AG04449 (cell line): Measurements from ENCODE around the gene CACNA1A.

Source experiments
- CTCF ChIA-PET: fragments of 350-600 bp; formaldehyde crosslinking; extraction: SDS; loops from one replicate; lab custom pipeline; 2021; ENCODE audit warnings: antibody characterized with exemption; lab: Yijun Ruan, JAX
- POLR2A ChIA-PET: fragments of 400-600, 350-600 bp; formaldehyde crosslinking; extraction: SDS; loops from one replicate; lab custom pipeline; 2020; ENCODE audit warnings: antibody characterized with exemption, inconsistent platforms; lab: Yijun Ruan, JAX
- DNase-seq: peaks from one replicate; pipeline ENCODE4 v3.0.0-alpha.2; 2010; ENCODE audit warnings: low read depth, low spot score
- H3K4me3 ChIP-seq: 2 replicates; pipeline ENCODE4 v1.5.1; 2011; ENCODE audit warnings: low read depth, mild to moderate bottlenecking, control low read depth, low read length
- TF ChIP-seq, protein P1 (sequence below): IDR thresholded peaks from one replicate; pipeline ENCODE4 v1.5.1; 2011; ENCODE audit warnings: mild to moderate bottlenecking, moderate library complexity, low read length, control low read depth, inconsistent platforms; ENCODE audit not compliant: insufficient read depth; ENCODE audit errors: missing control alignments

Gene CACNA1A

DNA sequence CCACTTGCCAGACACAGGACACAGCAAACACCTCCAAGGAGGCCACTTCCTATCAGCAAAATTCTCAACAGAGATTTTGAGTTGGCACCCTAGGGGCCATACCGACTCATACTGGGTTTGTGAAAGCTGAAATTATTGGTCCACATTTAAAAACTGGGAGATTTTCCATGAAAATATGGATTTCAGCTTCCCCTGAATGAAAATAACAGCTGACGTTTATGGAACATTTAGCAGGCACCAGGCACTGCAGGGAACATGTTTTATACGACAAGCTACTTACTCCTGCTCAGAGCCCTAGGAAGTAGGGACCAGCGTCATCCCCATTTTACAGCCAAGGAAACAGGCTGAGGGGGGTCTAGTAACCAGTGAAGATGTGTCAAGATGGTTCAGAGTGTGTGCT is 186.8 kb downstream of the CACNA1A start:
- no peak overlapping the region for H3K4me3 ChIP-seq
- DNase-seq: no peak
- ChIA-PET CTCF (interaction anchor here (1.0 kb wide), 1 partner anchor 270 kb away, joined by 3 read pairs; no protein-coding TSS in a partner anchor), POLR2A (no interaction called here)
- TF ChIP-seq, protein P1, sequence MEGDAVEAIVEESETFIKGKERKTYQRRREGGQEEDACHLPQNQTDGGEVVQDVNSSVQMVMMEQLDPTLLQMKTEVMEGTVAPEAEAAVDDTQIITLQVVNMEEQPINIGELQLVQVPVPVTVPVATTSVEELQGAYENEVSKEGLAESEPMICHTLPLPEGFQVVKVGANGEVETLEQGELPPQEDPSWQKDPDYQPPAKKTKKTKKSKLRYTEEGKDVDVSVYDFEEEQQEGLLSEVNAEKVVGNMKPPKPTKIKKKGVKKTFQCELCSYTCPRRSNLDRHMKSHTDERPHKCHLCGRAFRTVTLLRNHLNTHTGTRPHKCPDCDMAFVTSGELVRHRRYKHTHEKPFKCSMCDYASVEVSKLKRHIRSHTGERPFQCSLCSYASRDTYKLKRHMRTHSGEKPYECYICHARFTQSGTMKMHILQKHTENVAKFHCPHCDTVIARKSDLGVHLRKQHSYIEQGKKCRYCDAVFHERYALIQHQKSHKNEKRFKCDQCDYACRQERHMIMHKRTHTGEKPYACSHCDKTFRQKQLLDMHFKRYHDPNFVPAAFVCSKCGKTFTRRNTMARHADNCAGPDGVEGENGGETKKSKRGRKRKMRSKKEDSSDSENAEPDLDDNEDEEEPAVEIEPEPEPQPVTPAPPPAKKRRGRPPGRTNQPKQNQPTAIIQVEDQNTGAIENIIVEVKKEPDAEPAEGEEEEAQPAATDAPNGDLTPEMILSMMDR: no peak

DNA sequence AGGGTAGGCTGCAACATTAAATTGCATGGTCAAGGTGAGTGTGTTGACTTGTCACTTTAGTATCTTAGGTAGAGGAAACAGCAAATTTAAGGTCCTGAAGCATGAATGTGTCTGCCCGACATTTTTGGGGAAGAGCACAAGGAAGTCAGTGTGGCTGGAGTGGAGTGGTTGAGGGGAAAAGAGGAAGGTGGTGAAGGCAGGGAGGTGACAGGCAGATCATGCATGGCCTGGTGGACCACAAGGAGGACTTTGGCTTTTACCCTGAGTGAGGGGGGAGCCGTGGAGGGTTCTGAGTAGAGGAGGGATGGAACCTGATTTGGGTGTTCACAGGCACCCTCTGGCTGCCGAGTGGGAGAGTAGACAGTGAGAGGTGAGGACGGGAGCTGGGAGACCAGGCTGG is 188.1 kb downstream of the CACNA1A start:
- ChIA-PET POLR2A (no interaction called here), CTCF (no interaction called here)
- H3K4me3 ChIP-seq: no peak overlapping the region
- TF ChIP-seq, protein P1: no peak
- DNase-seq: no peak

DNA sequence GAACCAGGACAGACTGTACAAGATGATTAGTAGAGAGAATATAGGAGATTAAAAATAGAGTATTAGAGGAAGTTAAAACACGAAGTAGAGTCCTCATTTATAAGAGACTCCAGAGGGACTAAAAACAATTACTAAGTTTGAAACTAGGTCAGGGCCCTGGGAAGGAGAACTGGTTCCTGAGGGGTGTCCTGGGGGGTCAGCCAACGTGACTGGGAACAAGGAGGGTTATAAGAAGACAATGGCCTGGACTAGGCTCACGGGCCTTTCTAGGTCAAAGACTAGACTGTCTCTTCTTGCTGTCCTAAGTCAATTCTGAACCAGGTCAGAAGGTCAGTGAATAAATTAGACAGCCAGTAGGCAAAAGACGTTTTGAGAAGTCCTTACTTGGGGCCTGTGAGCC is 190.8 kb downstream of the CACNA1A start:
- TF ChIP-seq, protein P1: no peak
- ChIA-PET CTCF (no interaction called here), POLR2A (no interaction called here)
- DNase-seq: no peak
- H3K4me3 ChIP-seq: no peak overlapping the region

DNA sequence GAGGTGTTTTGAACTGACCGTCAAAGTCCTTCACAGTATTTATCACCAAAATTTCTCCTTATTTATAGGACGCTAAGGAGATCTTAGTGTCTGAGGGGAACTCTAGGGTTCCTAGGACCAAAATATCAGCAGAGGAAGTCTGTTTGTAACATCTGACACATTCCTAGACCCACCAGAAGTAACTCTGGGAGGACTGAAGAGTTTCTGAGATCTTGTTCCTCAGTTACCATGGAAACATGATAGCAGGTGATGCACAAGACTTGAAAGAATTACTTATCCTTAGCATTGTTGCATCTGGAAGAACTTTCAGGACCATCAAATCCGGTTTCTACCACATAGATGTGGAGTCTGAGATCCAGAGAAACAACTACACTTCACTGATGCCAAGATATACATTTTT is 191.5 kb downstream of the CACNA1A start:
- no peak overlapping the region for H3K4me3 ChIP-seq
- TF ChIP-seq, protein P1: no peak
- DNase-seq: no peak
- ChIA-PET CTCF (interaction anchor here (1.1 to 1.4 kb wide), 3 partner anchors 15 to 274 kb away, joined by 3 read pairs; no protein-coding TSS in a partner anchor), POLR2A (no interaction called here)

DNA sequence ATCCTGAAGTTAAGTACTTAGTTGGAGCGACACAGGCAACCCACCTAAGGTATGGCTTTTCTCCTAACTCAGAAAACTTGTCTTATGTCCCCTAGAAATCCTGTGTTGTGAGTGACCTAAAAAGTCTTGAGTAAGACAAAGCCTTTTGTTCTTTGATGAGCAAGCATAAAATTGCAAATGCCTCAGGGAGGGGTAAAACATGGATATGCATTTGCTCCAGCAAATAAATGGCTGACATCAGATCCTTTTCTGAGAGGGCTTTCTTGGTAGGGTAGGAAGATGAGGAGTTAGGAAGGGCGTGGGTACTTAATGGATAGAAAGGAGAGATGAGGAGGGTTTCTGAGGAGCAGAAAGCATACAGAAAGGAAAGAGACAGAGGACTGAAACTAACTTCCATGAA is 192.4 kb downstream of the CACNA1A start:
- CTCF ChIA-PET: interaction anchor here (1.0 to 1.4 kb wide), 4 partner anchors 12 to 275 kb away, joined by 3 read pairs; no protein-coding TSS in a partner anchor
- POLR2A ChIA-PET: no interaction called here
- H3K4me3 ChIP-seq: no peak overlapping the region
- no peak for DNase-seq
- TF ChIP-seq, protein P1: no peak

DNA sequence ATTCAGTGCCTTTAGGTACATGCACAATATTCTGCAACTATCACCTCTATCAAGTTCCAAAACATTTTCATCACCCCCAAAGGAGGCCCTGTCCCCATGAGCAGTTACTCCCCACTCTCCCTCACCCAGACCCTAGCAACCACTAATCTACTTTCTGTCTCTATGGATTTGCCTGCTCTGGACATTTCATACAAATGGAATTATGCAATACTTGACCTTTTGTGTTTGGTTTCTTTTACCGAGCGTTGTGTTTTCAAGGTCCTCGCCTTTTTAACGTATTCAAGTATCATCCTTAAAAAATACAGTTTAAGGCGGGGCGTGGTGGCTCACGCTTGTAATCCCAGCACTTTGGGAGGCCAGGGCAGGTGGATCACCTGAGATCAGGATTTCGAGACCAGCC is 196.4 kb downstream of the CACNA1A start:
- no peak overlapping the region for H3K4me3 ChIP-seq
- TF ChIP-seq, protein P1: no peak
- ChIA-PET CTCF (no interaction called here), POLR2A (no interaction called here)
- no peak for DNase-seq
